Stimulated activated naive CD8-positive, alpha-beta T cell treated with anti-CD3 and anti-CD28 coated beads, Interleukin-15, Interleukin-2, amounts not matched to agents 100 U/mL and 50 U/mL, for 24 hours (primary cell): ENCODE results near the gene IL5RA.

Source experiments
- ATAC-seq: fragments of 150-1000 bp; cut with Tn5 transposase; one replicate; pipeline ENCODE4 v1.10.0; 2021
- DNase-seq: peaks from one replicate; pipeline ENCODE4 v3.0.0; 2021

The IL5RA gene

GRCh38 chr3:3107858-3108257, 2.3 kb downstream of the IL5RA start:
- ATAC-seq: no peak
- no peak for DNase-seq

GRCh38 chr3:3107181-3107580, 3.0 kb downstream of the IL5RA start:
- no peak for ATAC-seq
- DNase-seq: no peak

- DNase-seq: no peak
- ATAC-seq: no peak
Observed at GRCh38 chr3:3105815-3106214, 4.4 kb downstream of the IL5RA start.

- no peak for ATAC-seq
- no peak for DNase-seq
Observed at GRCh38 chr3:3105246-3105645, 4.9 kb downstream of the IL5RA start.

- ATAC-seq: no peak
- no peak for DNase-seq
Observed at GRCh38 chr3:3102751-3103150, 7.4 kb downstream of the IL5RA start.

GRCh38 chr3:3101660-3102458, 8.3 kb downstream of the IL5RA start:
- no peak for ATAC-seq

GRCh38 chr3:3097958-3098357, 12.2 kb downstream of the IL5RA start:
- ATAC-seq (no peak), DNase-seq (no peak)

More at GRCh38 chr3:3101660-3102458, 8.3 kb downstream of the IL5RA start:
- no peak for DNase-seq

- DNase-seq: no peak
- no peak for ATAC-seq
Observed at GRCh38 chr3:3089017-3089416, 21.2 kb downstream of the IL5RA start.

- DNase-seq (no peak), ATAC-seq (no peak)
Observed at GRCh38 chr3:3087716-3088465, 22.3 kb downstream of the IL5RA start.

GRCh38 chr3:3087279-3087678, 22.9 kb downstream of the IL5RA start:
- DNase-seq: no peak
- ATAC-seq: no peak

- no peak for DNase-seq
- no peak for ATAC-seq
Observed at GRCh38 chr3:3086239-3086638, 23.9 kb downstream of the IL5RA start.

GRCh38 chr3:3085782-3086181, 24.4 kb downstream of the IL5RA start:
- DNase-seq (no peak), ATAC-seq (peak; percentile 19)

GRCh38 chr3:3084890-3085289, 25.3 kb downstream of the IL5RA start:
- DNase-seq: no peak
- no peak for ATAC-seq

GRCh38 chr3:3082234-3082924, 27.8 kb downstream of the IL5RA start:
- no peak for DNase-seq
- no peak for ATAC-seq

- ATAC-seq: no peak
- no peak for DNase-seq
Observed at GRCh38 chr3:3081381-3082233, 28.6 kb downstream of the IL5RA start.

- ATAC-seq (no peak), DNase-seq (no peak)
Observed at GRCh38 chr3:3080309-3080708, 29.9 kb downstream of the IL5RA start.

GRCh38 chr3:3074551-3075257, 35.5 kb downstream of the IL5RA start:
- ATAC-seq: no peak

GRCh38 chr3:3071136-3071535, 39.0 kb downstream of the IL5RA start:
- DNase-seq: no peak
- ATAC-seq: no peak

More at GRCh38 chr3:3074551-3075257, 35.5 kb downstream of the IL5RA start:
- no peak for DNase-seq

GRCh38 chr3:3069723-3070122, 40.5 kb downstream of the IL5RA start:
- no peak for DNase-seq
- ATAC-seq: no peak

- ATAC-seq (no peak), DNase-seq (no peak)
Observed at GRCh38 chr3:3068358-3068881, 41.8 kb downstream of the IL5RA start.

GRCh38 chr3:3066910-3067309, 43.3 kb downstream of the IL5RA start:
- no peak for DNase-seq
- no peak for ATAC-seq
